AG20443 (cell line): ENCODE measurements around the gene GRXCR2.
"Not testable (repeated sequence)": the region's sequence is repeated elsewhere in the genome, so short reads cannot be mapped to it uniquely, and the experiment has no call there.

ENCODE experiments used
- DNase-seq: peaks from one replicate; pipeline ENCODE4 v3.0.0; 2012; ENCODE audit warnings: low spot score, mixed read lengths

The GRXCR2 gene, protein sequence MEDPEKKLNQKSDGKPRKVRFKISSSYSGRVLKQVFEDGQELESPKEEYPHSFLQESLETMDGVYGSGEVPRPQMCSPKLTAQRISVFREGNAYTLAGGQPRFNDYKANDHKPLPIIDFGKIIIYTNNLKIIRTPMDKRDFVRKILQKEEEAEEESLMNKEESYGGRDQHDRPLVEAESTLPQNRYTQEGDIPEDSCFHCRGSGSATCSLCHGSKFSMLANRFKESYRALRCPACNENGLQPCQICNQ

DNA sequence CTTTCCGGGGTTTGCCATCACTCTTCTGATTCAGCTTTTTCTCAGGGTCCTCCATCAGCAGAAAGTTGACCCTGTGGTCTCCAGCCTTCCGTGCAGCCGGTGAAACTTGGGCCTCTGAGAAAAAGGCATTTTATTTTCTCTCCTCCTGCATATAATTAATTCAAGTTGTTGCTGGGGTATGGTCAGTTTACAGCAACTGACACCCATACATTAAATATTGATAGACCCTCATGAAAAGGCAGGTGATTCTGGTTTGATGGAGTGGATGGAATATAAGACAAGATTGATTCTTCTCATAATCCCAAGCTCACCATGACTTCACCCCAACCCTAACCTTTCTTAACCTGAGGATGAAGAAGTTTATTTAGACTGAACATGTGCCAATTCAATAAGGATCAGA is at the start of gene GRXCR2:
Gene GRXCR2, minus strand, starts transcription at position 101 of the 400 bp plus-strand sequence. Its CDS starts 46 bp downstream, at position 55.
- DNase-seq: no peak

DNA sequence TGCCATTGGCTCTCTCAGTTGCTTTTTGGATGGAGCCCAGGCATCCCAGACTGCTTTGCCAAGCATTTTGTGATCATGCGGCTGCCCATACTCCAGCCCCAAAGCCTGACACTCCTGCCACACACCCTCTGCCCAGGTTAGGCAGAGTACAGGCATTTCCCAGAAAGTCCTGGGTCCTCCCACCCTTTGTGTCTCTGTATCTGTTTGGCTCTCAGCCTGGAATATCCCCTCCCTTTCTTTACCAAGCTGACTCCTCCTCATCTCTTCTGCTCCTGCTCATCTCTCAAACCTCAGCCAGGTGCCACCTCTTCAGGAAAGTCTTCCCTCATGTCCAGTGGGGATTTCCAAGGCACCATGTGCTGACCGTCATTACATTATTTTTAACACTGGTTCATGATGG is 49.2 kb upstream of the GRXCR2 start:
- DNase-seq: no peak

DNA sequence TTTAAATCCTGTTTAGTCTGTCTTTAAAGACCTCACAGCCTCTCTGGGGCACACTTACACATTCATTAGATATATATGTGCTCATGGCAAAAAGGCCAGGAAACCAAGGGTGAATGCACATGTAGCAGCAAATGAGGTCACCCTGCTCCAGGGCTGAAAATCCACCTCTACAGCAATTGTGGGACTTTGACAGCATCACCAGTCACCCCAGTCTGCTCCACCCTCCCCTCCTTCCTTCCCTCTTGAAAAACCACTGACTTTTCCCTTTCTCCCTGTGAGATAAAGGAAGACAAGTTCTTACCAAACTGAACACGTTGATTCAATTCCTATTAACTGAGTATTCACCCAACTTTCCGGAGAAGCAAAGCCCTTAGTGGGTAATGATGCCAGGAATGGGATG is 48.4 kb upstream of the GRXCR2 start:
- no peak for DNase-seq

DNA sequence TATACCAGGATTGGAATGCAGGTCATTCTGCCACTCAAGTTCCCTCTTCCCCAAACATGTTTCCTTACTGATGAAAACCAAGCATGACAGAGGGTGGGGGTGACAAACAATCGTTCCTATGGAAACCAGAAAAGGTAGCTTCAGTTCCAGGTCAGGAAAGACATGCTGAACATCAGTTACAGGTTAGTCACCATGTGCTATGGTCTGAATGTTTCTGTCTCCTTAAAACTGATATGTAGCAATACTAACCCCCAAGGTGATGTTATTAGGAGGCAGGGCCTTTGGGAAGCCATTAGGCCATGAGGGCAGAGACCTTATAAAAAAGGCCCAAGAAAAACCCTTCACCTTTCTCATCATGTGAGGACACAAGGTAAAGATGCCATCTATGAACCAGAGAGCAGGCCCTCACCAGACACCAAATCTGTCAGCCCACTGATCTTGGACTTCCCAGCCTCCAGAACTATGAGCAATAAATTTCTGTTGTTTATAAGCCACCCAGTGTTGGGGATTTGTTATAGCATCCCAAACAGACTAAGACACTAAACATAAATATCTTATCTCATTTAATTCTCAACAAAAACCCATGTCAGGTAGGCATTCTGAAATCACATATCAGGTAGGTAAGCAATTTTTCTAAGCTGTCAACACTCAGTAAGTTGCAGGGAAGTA is 47.9 kb upstream of the GRXCR2 start:
- DNase-seq: no peak

DNA sequence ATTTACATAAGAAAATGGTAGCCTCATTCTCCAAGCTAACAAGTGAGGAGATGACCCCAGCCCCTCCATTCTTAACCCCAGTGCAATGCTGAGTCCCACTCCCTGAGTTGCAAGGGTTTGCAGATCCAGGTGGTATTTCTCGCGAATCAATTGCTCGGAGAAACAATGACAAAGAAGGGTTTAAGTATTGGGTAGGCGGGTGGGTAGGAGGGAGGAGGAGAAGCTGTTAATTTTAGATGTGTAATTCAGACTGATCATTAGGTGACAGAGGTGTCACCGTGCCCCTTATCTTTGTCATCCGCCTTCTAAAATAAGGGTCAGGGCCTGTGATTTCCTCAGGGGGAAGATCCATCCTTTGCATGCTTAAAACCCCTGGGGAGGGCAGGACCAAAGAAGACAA is 46.6 kb upstream of the GRXCR2 start:
- no peak for DNase-seq

DNA sequence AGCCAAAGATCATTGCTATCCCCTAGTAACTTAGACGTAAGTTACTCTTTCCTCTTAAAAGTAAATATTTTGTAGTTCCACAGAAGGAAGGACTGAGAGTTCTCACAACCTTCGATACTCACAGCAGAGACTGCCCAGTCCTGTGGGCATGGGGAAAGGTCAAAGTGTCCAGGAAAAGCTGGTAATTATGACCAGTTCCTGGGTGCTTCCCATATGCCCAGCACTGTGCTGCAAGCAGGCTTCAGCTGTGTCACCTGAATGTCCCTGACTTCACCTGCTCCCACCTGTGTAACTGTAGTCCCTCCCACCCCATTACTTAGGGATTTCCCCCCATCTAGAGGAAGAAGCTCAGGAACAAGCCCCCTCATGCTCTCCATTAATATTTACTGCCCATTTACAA is 45.6 kb upstream of the GRXCR2 start:
- DNase-seq: no peak

DNA sequence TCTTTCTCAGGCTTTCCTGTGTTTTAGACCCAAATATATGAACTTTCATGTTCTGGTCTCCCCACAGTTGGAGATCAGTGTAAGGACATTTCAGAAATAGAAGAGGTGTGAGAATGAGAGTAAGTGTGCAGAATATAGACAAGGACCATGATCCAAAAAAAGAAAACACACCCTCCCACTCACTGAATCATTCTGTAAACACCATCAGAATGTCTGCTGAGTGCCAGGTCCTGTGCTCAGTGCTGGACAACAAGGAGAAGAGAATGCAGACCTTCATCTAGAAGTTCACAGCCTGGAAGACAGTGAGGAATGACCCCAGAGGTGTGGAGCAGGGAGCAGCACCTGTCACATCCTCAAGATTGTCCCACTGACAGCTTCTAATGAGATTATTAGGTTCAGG is 44.5 kb upstream of the GRXCR2 start:
- DNase-seq: peak; percentile 28

DNA sequence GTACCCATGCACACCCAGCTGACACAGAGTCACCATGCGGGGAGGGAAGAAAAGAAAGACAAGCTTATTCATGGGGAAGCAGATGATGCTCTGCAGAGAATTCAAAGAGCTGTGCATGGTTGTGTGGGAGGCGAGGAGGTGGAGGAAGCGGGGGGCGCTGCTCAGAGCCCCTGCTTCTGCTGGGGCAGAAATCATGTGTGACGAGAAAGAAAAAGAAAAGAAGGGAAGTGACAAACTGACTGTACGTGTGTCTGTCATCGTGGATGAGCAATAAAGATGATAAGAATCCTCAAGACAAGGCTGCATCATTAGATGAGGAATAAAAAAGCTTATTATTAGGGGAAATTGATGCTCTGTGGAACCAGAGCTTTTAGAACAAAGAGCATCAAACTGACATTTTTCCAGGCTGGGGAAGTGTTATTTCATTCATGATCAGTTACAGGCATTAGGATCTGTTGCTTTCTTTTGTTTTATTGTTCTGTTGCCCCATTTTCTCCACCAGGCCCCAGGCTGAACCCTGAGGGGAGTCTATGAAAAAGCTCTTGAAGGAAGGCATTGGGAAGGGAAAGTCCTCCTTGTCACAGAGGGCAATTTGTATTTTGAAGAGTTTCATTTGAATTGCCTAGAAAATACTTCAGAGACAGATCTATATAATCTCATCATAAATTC is 43.3 kb upstream of the GRXCR2 start:
- no peak for DNase-seq

DNA sequence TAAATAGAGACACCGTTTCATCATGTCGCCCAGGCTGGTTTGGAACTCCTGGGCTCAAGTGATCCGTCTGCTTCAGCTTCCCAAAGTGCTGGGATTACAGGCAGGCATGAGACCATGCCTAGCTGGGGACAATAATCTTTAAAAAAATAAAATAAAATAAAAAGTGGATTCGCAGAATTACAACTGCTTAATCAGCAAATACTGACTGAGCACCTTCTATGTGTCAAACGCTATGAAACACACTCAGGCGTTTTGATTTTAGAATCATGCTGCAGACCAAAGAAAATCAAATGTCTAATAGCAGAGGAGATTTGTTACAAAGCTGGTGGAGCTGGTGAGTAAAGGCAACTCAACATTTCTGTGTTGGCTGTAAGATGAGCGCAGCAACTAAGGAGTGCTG is 40.9 kb upstream of the GRXCR2 start:
- no peak for DNase-seq

DNA sequence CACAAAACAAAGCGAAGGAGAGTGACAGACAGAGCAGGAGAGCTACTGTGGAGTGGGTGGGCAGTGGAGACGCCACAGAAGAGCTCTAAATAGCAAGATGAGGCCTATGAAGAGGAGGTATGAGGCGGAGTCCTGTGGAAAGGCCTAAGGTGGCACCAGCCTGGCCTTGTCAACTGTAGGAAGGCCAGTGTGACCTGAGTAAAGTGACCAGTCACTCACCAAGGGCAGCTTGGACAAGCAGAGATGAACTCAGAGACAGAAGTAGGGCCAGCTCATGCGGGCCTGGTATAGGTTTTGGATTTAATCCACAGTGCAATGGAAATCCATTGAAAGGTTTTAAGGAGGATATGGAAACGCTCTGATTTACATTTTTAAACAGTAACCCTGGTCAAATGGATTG is 39.8 kb upstream of the GRXCR2 start:
- DNase-seq: no peak

DNA sequence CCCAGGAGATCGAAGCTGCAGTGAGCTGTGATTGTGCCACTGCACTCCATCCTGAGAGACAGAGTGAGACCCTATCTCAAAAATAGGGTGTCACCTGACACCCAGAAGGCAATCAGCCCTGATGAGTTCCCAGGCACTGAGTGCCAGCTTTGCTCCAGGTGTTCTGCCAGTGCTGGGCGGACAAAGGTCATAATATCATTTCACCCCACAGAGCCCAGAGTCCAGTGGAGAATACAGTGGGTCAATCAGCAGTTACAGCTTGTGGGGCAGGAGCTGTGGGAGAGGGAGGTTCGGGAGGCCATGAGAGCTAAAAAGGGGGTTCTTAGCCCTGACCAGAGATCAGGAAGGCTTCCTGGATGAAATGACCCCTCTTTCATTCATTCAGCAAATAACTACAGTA is 39.2 kb upstream of the GRXCR2 start:
- DNase-seq: no peak

DNA sequence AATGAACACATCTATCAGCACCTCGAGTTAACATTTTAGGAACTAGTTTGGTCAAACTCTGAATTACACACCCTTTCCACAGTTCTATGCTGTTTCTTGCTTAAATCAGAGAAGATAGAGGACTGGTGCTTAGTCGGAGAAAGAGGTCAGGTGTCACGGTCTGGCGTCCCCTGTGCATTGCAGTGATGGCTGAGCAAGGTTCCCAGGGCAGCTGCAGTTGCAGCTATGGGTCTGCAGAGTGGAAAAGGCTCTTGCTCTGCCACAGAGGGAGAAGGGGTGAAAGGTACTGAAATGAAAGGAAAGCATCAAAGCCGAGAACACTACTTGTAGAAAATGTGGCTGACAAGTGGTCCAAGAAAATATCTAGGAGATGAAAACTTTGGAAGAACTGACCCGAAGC is 38.4 kb upstream of the GRXCR2 start:
- DNase-seq: no peak

DNA sequence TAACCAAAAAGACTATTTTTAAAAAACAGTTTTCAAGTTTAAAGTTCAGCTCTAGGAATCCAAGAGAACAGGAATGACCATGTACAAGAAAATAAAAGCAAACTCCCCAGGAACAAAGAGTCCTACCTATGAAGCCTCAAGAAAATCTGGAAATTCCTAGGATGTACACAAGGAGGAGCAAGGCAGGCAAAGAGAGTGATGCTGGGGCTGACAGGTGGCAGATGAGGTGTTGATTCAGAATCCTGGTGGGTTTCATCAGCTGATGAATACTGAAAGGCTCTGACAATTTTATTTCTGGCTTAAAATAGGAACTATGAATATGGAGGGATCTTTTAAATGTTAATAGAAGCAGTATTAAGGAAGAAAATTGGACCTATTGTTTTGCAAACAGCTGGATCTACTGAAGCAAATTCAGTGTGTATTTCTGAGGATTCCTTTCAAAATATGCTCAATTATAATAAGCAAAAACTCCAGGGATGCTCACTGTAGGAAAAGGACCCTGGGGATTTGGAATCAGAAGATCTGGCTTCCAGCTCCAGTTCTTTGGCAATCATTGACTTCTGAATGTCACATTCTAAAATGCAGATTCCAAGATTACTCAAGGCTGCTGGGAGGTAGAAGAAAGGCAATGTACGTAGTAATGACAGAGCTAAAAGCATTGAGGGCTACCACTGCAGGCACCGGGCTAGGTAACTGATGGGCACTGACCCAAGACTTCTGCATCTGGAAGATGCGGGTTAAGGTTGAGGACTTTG is 35.6 kb upstream of the GRXCR2 start:
- no peak for DNase-seq

DNA sequence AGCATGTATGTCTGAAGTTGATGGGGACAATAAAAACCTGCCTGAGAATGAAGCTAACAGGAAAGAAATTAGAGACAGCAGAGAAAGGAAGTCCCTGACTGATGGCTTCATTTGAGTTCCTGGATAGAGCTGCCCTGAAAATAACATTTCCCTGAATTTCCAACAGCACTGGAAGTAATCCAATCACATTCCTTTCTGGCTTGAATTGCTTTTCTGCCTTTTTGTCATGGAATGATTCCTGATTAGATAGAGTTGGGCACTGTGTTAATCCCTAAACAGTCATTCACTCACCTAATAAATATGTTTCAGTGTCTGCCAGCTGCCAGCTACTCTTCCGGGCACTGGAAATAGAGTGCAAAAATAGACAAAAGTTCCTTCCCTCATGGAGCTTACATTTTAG is 33.6 kb upstream of the GRXCR2 start:
- DNase-seq: peak; percentile 25

DNA sequence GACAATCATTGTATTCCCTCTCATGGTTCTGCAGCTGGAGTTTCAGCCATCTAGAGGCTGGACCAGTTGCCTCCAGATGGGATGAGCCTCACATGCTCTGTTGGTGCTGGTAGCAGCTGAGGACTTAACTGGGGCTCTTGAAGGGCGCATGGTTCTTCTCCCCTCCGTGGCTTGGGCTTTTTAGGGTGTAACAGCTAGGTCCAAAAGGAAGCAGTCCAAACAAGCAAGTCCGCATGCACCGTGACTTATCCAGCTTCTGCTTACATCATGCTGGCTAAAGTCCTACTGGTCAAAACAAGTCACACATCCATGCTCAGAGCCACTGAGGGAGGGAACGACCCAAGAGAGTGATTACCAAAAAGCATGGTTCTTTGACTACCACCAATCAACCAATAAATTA is 31.9 kb upstream of the GRXCR2 start:
- no peak for DNase-seq

DNA sequence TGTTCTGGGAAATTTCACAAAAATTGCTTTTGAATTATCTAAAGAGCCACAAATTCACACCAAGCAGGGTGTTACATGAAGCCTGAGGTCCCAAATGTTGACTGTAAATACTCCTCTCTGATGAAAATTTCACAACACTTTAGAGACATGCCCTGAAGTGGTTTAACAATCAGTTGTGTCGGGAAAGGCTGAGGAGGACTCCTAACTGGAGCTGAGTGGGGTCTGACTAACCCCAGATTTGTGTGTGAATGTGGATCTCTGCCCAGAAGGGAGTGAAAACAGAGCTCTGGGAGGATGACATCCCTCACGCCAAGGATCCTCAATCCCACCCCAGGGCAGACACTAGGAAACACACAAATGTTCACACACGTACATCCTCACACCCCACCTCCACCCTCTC is 31.1 kb upstream of the GRXCR2 start:
- DNase-seq: peak; percentile 58

DNA sequence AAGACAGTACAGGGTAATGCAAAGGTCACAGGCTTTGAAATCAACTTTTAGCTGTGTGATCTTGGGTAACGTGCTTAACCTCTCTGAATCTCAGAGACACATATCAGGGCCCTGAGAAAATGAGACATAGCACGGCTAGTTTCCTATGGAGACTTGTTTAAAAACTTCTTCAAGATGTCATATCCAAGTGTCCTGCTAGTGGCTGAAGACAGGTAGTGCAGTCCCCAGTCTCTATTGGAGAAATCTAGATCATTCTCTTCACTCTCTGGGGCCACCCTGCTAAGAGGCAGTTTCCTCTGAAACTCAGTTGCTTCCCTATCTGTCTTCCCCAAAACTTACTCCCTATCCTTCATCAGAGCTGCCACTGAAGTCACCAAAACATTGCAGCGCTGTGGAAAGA is 30.3 kb upstream of the GRXCR2 start:
- no peak for DNase-seq

DNA sequence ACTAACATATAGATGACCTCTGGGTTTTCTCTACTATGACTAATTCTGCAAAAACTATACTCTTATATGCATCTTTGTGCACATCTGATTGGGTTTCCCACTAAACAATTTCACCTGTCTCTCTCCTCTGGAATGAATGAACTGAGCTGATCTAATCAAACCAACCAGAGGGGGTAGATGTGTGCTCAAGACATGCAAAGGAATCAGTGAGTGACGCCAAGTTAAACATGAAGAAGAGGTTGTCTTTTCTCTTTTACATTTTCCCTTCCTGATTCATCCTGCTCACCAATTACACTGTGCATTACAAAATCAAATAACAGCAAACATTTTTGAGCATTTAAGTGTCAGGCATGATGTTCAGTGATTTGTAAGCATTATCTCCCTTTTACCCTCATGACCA is 29.6 kb upstream of the GRXCR2 start:
- DNase-seq: no peak

DNA sequence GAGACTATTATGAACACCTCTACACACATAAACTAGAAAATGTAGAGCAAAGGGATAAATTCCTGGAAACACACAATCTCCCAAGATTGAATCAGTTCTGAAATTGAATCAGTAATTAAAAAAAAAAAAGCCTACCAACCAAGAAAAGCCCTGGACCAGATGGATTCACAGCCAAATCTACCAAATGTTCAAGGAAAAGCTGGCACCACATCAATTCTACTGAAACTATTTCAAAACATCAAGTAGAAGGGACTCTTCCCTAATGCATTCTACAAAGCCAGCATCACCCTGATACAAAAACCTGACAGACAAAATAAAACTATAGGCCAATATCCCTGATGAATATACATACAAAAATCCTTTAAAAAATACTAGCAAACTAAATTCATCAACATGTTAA is 25.4 kb upstream of the GRXCR2 start:
- DNase-seq: no peak

DNA sequence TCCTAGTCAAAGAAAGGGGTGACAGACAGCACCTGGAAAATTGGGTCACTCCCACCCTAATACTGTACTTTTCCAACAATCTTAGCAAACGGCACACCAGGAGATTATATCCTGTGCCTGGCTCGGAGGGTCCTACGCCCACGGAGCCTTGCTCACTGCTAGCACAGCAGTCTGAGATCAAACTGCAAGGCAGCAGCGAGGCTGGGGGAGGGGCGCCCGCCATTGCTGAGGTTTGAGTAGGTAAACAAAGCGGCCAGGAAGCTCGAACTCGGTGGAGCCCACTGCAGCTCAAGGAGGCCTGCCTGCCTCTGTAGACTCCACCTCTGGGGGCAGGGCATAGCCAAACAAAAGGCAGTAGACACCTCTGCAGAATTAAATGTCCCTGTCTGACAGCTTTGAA is 18.6 kb upstream of the GRXCR2 start:
- not testable (repeated sequence) for DNase-seq

DNA sequence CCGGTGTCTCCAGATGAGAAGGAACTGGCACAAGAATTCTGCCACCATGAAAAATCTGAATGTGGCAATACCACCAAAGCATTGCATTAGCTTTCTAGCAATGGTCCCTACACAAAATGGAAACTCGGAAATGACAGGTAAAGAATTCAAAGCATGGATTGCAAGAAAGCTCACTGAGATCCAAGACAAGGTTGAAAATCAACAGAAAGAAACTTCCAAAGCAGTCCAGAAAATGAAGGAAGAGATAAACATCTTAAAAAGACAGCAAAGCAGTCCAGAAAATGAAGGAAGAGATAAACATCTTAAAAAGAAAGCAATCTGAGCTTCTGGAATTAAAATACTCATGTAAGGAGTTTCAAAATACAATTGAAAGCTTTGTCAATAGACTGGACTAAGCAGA is 16.8 kb upstream of the GRXCR2 start:
- no peak for DNase-seq

DNA sequence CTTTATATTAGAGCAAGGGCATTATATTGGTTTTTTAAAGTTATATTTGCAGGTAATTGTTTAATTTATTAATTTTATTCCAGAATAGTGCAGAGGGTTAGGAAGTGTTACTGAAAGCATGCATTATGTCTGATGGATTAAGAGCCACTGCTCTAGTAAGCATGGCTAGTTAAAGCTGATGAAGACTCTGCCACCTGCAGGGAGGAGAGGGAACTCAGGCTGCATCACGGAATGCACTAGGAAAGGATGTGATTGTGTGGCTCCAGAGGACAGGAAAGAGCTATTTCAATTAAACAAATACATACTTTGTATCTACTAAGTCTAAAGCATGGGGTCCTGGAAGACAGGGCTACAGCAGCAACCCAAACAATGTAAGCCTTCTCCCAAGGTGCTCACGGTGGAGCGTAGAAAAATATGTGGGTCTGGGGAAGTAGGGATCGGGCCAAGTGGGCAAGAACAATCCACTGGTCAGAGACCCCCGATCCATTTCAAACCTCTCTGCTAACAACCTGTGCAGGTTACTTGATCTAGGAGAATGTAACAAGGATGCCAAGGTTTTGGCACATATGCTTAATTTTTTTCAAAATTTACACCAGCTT is 15.3 kb upstream of the GRXCR2 start:
- peak; percentile 66 for DNase-seq
